Activated gamma-delta T cell (primary cell): ENCODE results near the gene TRIM16.
"Not testable (repeated sequence)": the region's sequence is repeated elsewhere in the genome, so short reads cannot be mapped to it uniquely, and the experiment has no call there.

ENCODE experiments used
- DNase-seq: peaks from one replicate; lab custom pipeline; 2025; lab: John Stamatoyannopoulos, UW
- total RNA-seq, 2 donors: gene quantifications; one replicate each; lab custom pipeline; 2026; lab: John Stamatoyannopoulos, UW

Gene TRIM16
- total RNA-seq, result 5.5 to 8.7 reads per million in 2 donors

DNA sequence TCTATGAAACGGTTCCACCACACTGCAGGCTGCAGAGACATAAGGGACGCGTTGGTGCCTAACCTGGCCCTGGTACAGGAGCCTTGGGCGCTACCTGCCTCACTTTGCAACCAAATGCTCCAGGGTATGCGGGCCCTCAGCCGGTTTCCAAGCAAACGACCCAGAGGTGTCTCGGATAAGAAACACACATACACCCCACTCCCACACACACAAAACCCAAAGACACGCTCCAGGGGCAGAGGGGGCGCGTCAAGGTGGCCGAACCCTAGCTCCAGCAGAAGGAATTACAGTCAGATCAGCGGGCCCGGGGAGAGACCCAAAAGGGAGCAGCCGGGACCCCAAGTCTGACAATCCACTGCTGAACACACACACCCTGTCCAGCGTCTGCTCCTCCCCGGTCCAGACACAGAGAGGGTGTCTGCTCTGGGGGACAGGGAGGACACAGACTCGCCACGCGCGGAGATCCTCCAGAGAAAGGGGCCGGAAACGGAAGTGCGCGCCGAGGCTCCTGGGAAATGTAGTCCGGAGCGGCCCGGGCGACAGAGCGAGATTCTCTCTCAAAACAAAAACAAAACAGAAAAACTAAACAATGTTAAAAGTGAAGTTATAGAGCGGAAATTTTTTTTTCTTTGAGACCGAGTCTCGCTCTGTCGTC, at the start of gene TRIM16:
Gene TRIM16, minus strand, starts transcription at position 488 of the 655 bp plus-strand sequence. CDS start 32,702 bp downstream, outside the sequence.
- DNase-seq, result peak; percentile 58

DNA sequence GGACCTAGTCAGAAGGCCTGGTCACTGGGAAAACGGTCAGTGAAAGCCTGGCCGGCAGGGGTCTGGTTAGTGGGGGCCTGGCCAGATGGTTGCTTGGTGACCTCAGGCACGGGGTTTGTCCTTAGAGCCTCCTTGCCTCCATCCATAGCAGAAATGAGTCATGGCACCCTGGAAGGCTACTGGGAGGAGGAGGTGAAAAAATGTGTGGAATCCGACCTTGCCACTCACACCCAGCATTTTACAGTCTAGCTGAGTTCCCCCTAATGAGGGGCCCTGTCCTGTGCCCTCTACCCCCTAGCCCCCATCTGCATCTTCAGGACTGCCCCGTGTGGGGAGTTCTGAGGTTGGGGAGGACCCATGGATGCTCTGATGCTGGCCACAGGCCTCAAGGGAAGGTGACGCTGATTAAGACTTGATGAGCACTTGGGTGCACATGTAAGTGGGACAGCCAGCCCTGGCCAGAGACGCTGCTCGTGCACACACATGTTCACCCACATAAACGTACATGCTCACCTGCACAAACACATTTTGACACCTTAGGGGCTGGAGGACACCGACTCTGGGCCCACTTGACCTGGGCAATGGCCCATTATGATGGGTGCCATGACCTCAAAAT, 49.2 kb upstream of the TRIM16 start:
- not testable (repeated sequence) for DNase-seq

DNA sequence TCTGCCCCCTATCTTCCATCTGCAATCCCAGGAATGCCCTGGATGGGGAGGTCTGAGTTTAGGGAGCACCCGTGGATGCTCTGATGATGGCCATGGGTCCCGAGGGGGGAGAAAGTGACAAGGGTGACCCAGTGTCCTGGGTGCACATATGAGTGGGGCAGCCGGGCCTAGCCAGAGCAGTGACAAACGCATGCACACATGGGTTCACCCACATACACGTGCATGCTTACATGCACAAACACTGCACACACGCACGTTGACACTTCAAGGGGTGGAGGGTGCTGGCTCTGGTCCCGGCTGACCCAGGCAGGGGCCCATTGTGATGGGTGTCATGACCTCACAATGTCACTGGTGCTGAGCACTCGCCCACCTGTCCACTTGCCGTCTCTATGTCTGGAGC, 47.8 kb upstream of the TRIM16 start, which contains the start of gene TBC1D26:
Gene TBC1D26, plus strand, starts transcription at position 384 of the 400 bp plus-strand sequence. CDS start 3,066 bp downstream, outside the sequence.
- DNase-seq, result not testable (repeated sequence)

- DNase-seq, result not testable (repeated sequence)
Measured at GRCh38 chr17:15730535-15730934, 46.4 kb upstream of the TRIM16 start.

DNA sequence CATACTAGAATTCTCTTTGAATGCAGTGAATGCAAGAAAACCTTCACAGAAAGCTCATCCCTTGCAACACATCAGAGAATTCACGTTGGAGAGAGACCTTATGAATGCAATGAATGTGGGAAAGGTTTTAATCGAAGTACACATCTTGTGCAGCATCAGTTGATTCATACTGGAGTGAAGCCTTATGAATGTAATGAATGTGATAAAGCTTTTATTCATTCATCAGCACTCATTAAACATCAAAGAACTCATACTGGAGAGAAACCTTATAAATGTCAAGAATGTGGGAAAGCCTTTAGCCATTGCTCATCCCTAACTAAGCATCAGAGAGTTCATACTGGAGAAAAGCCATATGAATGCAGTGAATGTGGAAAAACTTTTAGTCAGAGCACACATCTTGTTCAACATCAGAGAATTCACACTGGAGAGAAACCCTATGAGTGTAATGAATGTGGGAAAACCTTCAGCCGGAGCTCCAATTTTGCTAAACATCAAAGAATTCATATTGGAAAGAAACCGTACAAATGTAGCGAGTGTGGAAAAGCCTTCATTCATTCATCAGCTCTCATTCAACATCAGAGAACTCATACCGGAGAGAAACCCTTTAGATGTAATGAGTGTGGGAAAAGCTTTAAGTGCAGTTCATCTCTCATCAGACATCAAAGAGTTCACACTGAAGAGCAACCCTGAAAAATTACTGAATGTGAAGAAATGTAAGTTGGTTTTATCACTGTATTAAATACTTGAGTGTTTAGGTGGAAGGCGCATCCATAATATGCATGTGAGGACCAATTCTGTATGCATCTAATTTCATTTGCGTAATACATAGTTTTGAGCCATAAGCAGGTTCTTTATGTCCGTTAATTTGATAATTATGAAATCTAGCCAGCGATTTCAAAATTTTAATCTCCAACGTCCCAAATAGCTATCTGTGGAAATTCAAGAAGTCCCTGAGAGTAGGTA, 32.8 kb upstream of the TRIM16 start:
- DNase-seq, result not testable (repeated sequence)

DNA sequence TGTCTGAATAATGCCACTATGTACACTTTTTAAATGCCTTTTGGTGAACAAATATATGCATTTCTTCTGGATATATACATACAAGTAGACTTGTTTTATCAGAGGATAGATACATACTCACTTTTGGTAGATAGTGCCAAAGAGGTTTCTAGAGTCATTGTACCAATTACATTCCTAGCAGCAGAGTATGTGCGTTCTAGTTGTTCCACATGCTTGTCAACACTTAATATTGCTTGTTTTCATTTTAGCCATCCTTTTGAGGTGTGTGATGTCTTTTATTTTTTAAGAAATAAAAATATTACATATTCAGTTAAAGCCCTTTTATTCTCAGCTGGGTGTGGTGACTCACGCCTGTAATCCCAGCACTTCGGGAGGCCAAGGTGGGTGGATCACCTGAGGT, 24.8 kb upstream of the TRIM16 start:
- DNase-seq, result not testable (repeated sequence)

DNA sequence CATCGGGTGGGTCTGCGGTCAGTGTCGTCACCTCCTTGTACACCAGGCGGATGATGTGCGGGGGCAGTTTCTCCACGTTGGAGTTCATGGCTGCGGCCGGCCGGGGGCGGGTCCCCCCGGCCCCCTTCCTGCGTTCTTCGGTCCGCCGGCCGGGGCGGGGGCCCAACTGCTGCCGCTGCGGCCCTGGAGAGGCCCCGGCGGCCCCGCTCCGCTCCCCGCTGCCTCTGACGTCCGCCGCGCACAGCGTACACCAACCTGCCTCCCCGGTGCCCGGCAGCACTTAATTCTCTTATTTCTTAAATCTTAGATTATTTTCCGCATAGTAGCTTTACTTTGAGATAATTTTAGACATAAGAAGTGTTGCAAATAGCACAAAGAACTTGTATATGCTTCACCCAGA, 20.7 kb upstream of the TRIM16 start:
- not testable (repeated sequence) for DNase-seq

DNA sequence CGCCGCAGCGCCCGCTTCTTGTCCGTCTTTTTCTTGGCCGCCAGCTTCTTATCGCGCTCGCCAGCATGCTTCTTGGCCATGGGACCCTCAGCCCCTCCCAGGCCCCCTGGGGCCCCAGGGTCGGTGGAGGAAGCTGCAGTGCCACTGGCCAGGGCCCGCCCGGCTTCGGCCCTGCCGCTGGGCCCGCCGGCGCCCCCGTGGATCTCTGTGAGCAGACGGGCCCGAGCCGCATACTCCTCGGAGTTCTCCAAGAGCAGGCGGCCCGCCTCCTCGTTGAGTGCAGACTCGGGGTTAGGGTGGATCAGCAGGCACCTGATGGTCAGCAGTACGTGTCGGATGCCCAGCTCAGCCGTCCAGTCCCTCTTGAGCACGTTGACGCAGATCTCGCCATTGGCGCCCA, 20.1 kb upstream of the TRIM16 start:
- not testable (repeated sequence) for DNase-seq

DNA sequence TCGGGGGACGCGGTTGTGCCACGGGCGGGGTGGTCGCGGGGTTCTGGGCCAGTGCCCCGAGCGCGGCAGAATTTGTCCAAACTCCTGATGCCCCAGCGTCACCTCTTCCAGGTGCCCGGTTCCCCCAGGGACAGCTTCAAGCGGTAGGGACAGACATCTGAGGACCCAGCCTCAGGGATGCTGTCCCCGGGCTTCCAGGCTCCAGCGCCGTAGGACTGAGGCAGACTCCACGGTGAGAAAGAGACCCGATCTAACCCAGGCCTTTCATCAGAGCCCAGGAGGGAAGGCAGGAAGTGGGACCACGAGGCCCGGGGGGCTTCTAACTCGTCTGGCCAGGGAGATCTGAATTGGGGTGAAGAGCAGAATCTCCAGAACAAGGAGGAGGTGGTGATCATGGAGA, 15.8 kb upstream of the TRIM16 start:
- not testable (repeated sequence) for DNase-seq

- peak; percentile 80 for DNase-seq
Measured at GRCh38 chr17:15699413-15699924, 15.4 kb upstream of the TRIM16 start, which contains the start of gene ZNF286A. ZNF286A (plus strand) TSS chr17:15699752; CDS start chr17:15700330, 578 bp downstream.

- not testable (repeated sequence) for DNase-seq
Measured at GRCh38 chr17:15698967-15699366, 14.9 kb upstream of the TRIM16 start.

GRCh38 chr17:15687494-15687893, 3.4 kb upstream of the TRIM16 start:
- not testable (repeated sequence) for DNase-seq

GRCh38 chr17:15683135-15683534, 976 bp downstream of the TRIM16 start:
- DNase-seq, result not testable (repeated sequence)

DNA sequence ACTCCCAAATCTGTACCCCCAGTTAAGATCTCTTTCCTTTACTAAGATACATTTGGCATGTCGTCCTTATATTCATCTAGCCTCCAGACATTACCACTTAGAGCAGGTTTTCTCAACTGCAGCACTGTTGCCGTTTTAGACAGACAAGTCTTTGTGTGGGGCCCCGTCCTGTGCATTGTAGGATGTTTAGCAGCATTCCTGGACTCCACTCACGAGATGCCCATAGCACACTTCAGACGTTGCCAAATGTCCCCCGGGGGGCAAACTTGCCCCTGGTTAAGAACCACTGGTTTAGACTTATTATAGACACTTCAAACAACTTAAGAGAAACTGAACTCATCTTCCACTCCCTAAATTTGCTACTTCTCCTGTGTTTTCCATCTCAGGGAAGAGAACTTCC, 8.1 kb downstream of the TRIM16 start:
- DNase-seq, result not testable (repeated sequence)

DNA sequence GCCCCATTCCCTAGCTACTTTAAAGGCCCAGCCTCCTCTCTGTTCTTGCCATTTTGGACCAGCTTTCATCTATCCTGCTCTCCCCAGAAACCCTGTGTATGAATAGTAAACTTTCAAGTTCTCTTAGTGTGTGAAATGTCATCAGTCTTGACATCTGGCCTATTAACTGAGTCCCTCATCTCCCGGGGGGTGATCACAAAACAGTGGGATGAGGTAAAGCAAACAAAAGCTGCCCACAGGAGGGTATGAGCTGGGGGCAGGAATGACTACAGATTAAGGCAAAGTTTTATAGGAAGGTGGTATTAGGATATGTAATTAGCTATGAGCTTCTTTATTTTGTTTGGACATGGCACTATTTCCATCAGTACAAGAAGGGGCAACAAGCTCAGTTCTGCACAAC, 9.5 kb downstream of the TRIM16 start:
- DNase-seq, result not testable (repeated sequence)

- not testable (repeated sequence) for DNase-seq
Measured at GRCh38 chr17:15669526-15669925, 14.6 kb downstream of the TRIM16 start.

GRCh38 chr17:15663691-15664090, 20.4 kb downstream of the TRIM16 start:
- no peak for DNase-seq

DNA sequence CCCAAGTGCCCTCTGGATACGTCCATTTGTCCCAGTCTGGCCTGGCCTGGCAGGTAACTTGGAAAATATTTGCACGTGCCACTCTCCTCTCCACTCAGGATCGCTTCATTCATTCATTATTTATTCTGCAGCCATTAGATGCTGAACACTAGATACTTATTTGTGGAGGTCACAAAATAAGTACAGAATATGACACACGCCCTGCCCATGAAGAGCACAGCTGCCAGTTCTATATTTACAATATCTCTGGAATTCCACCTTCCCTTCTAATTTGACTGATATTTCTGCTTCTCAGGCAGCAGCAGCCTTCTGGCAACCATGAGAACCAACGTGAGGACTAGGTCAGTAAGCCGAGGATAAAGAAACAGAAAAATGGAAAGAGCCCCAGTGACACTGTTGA, 20.9 kb downstream of the TRIM16 start:
- DNase-seq, result no peak

- no peak for DNase-seq
Measured at GRCh38 chr17:15662681-15663080, 21.4 kb downstream of the TRIM16 start.

DNA sequence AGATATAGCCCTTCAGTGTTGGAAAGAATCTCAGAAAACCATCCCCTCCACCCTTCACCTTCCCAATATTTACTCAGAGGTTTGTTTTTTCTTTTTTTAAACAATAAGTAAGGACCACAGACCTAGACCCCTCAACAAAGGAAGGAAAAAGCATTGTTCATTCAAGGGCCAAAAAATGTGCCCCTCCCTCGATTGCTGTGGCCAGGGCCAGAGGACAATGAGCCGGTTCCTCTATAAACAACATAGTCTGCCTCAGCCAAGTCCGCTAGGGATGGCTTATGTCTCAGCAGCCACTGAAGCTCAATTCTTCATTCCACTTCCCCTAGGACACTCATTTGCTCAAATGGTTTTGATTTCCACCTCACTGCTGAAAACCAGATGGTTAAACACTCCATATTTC, 24.0 kb downstream of the TRIM16 start:
- DNase-seq, result no peak

GRCh38 chr17:15659663-15660062, 24.4 kb downstream of the TRIM16 start:
- no peak for DNase-seq

DNA sequence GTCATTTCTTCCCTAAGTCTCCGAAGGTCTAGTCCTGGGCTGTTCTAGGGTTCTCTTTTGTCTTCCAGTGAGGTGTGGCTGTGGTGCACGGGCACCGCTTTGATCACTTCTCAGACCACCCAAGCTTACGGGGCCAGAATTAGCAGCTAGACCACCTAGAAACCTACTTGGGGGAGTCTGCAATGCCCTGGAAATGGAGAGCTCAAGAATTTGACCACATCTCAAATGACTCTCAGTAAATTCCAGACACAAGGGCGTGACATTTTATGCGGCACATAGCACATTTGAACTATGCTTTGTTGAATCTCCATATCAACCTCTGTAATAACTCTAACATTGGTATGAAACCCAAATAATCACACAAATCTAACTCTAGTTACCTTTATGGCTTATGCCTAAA, 24.9 kb downstream of the TRIM16 start:
- DNase-seq, result no peak
